Measurements from ENCODE around the gene DNAJC13. TPM values are rescaled to one million over a fixed set of nuclear protein-coding genes. Genes with fewer than 3 reads are reported as not detected.

Gene DNAJC13
- total and polyA plus RNA-seq, 2 donors (not counting 3 experiments of a cell fraction or from before 2014, with no cell fraction given), result 14.3 to 71.7 TPM

DNA sequence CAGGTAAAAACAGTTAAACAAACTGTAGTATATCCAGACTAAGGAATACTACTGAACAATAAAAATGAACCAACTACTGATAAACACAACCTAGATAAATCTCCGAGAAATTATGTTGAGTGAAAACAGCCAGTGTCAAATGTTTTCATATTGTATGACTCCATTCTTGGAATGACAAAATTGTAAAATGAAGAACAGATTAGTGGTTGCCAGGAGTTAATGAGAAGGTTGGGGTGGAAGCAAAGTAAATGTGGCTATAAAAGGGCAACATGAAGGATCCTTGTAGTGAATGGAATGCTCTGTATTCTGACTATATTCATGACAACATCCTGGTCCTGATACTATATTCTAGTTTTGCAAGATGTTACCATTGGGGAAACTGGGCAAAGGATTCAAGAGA, 152.3 kb downstream of the DNAJC13 start:
- no peaks in the 10 kb centered on the region for H3K27me3 ChIP-seq (ENCODE audit: control insufficient read depth in 2 of 2, insufficient read depth in 2 of 2, low read length in 2 of 2)
- H3K79me2 ChIP-seq (ENCODE audit: control insufficient read depth, insufficient read depth, low read length), result no peaks in the 10 kb centered on the region
- TF ChIP-seq MYC (IDR thresholded peaks at IDR 0.05; ENCODE audit: low read depth, low read length) (no peak), FOS (IDR thresholded peaks at IDR 0.05; ENCODE audit: borderline replicate concordance, insufficient read depth, low read length) (no peak), POLR2AphosphoS5 (IDR thresholded peaks at IDR 0.05; ENCODE audit: insufficient read depth, low read depth, low read length) (no peak), GATA2 (IDR thresholded peaks at IDR 0.05; ENCODE audit: insufficient read depth, insufficient read length, low read depth, low read length) (no peak), POLR2A (IDR thresholded peaks at IDR 0.05; ENCODE audit: low read depth, low read length) (no peak)
- TF ChIP-seq, protein P1, sequence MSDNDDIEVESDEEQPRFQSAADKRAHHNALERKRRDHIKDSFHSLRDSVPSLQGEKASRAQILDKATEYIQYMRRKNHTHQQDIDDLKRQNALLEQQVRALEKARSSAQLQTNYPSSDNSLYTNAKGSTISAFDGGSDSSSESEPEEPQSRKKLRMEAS (IDR thresholded peaks at IDR 0.05; ENCODE audit: insufficient read depth, insufficient read length), result no peak
- H3K4me3 ChIP-seq (replicated peaks in 1 of 3; ENCODE audit: insufficient read depth in 1 of 3, low read depth in 1 of 3, low read length in 3 of 3), result no peak overlapping the region
- no peak overlapping the region for H3K27ac ChIP-seq (ENCODE audit: insufficient read depth, low read depth, low read length)
- ChIA-PET POLR2A (no interaction called here), CTCF (interaction anchor here (1.3 kb wide), 1 partner anchor 26 kb away, joined by 3 read pairs; no protein-coding TSS in a partner anchor)
- no peaks in the 10 kb centered on the region for H3K9me1 ChIP-seq (replicated peaks; ENCODE audit: control insufficient read depth, extremely low read depth, insufficient read depth, low read length)
- intact Hi-C loops (cut with micrococcal nuclease), result no loop called here
- FAIRE-seq (no peak), DNase-seq (ENCODE audit: low read depth, low spot score) (no peak)
- dilution Hi-C loops (cut with MboI; ENCODE audit: extremely low pct_ligation_motif_present, low sequenced_read_pairs), result no loop called here
- H3K9ac ChIP-seq (replicated peaks; ENCODE audit: extremely low read depth, insufficient read depth, low read length), result no peak overlapping the region
- H3K4me1 ChIP-seq (ENCODE audit: control insufficient read depth, extremely low read depth, insufficient read depth, low read length), result no peaks in the 10 kb centered on the region
- H2AFZ ChIP-seq (ENCODE audit: low read depth, low read length), result no peak overlapping the region
- H3K4me2 ChIP-seq (ENCODE audit: insufficient read depth, low read length), result no peak overlapping the region
- no peaks in the 10 kb centered on the region for H4K20me1 ChIP-seq (replicated peaks; ENCODE audit: control insufficient read depth, extremely low read depth, insufficient read depth, low read length)
- no peaks in the 10 kb centered on the region for H3K9me3 ChIP-seq (replicated peaks; ENCODE audit: control insufficient read depth, insufficient read depth, low read length)
- no peaks in the 10 kb centered on the region for H3K36me3 ChIP-seq (ENCODE audit: control insufficient read depth in 2 of 2, extremely low read depth in 1 of 2, insufficient read depth in 2 of 2, low read length in 2 of 2)
- no TSS peak for BruUV-seq (replicated peaks)

DNA sequence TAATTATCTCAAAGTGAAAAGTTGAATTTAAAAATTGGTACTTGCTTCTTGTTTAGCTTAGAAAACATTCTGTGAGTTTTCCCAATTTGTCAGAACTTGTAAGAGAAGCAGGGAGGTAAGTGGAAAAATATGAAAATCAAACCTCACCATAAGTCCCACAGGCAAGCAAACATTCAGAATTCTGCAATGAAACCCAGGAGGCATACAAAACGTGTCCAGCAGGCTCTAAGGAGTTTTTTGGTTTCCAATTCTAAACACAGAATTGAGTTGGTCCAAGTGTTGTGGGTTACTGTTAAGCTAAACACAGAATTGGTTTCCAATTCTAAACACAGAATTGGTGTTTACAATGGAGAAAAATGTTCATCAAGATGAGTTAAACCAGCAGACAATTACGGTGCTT, 152.7 kb downstream of the DNAJC13 start:
- dilution Hi-C loops (cut with MboI; ENCODE audit: extremely low pct_ligation_motif_present, low sequenced_read_pairs), result no loop called here
- Histone ChIP-seq H3K9ac (replicated peaks; ENCODE audit: extremely low read depth, insufficient read depth, low read length) (no peak overlapping the region), H3K27me3 (ENCODE audit: control insufficient read depth in 2 of 2, insufficient read depth in 2 of 2, low read length in 2 of 2) (no peaks in the 10 kb centered on the region), H3K4me3 (replicated peaks in 1 of 3; ENCODE audit: insufficient read depth in 1 of 3, low read depth in 1 of 3, low read length in 3 of 3) (no peak overlapping the region), H3K4me2 (ENCODE audit: insufficient read depth, low read length) (no peak overlapping the region), H3K27ac (ENCODE audit: insufficient read depth, low read depth, low read length) (no peak overlapping the region), H3K4me1 (ENCODE audit: control insufficient read depth, extremely low read depth, insufficient read depth, low read length) (no peaks in the 10 kb centered on the region), H3K9me3 (replicated peaks; ENCODE audit: control insufficient read depth, insufficient read depth, low read length) (no peaks in the 10 kb centered on the region), H3K9me1 (replicated peaks; ENCODE audit: control insufficient read depth, extremely low read depth, insufficient read depth, low read length) (no peaks in the 10 kb centered on the region), H3K79me2 (ENCODE audit: control insufficient read depth, insufficient read depth, low read length) (no peaks in the 10 kb centered on the region), H2AFZ (ENCODE audit: low read depth, low read length) (no peak overlapping the region), H4K20me1 (replicated peaks; ENCODE audit: control insufficient read depth, extremely low read depth, insufficient read depth, low read length) (no peaks in the 10 kb centered on the region), H3K36me3 (ENCODE audit: control insufficient read depth in 2 of 2, extremely low read depth in 1 of 2, insufficient read depth in 2 of 2, low read length in 2 of 2) (no peaks in the 10 kb centered on the region)
- POLR2A ChIA-PET, result no interaction called here
- TF ChIP-seq MYC (IDR thresholded peaks at IDR 0.05; ENCODE audit: low read depth, low read length) (no peak), POLR2A (IDR thresholded peaks at IDR 0.05; ENCODE audit: low read depth, low read length) (no peak), FOS (IDR thresholded peaks at IDR 0.05; ENCODE audit: borderline replicate concordance, insufficient read depth, low read length) (no peak), POLR2AphosphoS5 (IDR thresholded peaks at IDR 0.05; ENCODE audit: insufficient read depth, low read depth, low read length) (no peak), GATA2 (IDR thresholded peaks at IDR 0.05; ENCODE audit: insufficient read depth, insufficient read length, low read depth, low read length) (no peak), JUN (IDR thresholded peaks at IDR 0.05; ENCODE audit: borderline replicate concordance, insufficient read depth, insufficient read length, low read depth) (no peak), EZH2 (IDR thresholded peaks at IDR 0.05; ENCODE audit: borderline replicate concordance, low read depth, low read length, severe bottlenecking) (no peak)
- TF ChIP-seq, protein P1 (IDR thresholded peaks at IDR 0.05; ENCODE audit: insufficient read depth, insufficient read length), result no peak
- TF ChIP-seq, protein P2, sequence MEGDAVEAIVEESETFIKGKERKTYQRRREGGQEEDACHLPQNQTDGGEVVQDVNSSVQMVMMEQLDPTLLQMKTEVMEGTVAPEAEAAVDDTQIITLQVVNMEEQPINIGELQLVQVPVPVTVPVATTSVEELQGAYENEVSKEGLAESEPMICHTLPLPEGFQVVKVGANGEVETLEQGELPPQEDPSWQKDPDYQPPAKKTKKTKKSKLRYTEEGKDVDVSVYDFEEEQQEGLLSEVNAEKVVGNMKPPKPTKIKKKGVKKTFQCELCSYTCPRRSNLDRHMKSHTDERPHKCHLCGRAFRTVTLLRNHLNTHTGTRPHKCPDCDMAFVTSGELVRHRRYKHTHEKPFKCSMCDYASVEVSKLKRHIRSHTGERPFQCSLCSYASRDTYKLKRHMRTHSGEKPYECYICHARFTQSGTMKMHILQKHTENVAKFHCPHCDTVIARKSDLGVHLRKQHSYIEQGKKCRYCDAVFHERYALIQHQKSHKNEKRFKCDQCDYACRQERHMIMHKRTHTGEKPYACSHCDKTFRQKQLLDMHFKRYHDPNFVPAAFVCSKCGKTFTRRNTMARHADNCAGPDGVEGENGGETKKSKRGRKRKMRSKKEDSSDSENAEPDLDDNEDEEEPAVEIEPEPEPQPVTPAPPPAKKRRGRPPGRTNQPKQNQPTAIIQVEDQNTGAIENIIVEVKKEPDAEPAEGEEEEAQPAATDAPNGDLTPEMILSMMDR (IDR thresholded peaks at IDR 0.05; ENCODE audit: extremely low read depth in 1 of 2, insufficient read depth in 1 of 2, low read depth in 1 of 2, low read length in 2 of 2), result no peak
- intact Hi-C loops (cut with micrococcal nuclease), result no loop called here
- CTCF ChIA-PET, result interaction anchor here (1.3 kb wide), 1 partner anchor 26 kb away, joined by 3 read pairs; no protein-coding TSS in a partner anchor
- FAIRE-seq (no peak), DNase-seq (ENCODE audit: low read depth, low spot score) (no peak)
- no TSS peak for BruUV-seq (replicated peaks)
